ENCODE measurements around the gene DMRT1.

GRCh38 chr9:981491-981898 is 140.0 kb downstream of the DMRT1 start:
- TF ChIP-seq, protein P1, sequence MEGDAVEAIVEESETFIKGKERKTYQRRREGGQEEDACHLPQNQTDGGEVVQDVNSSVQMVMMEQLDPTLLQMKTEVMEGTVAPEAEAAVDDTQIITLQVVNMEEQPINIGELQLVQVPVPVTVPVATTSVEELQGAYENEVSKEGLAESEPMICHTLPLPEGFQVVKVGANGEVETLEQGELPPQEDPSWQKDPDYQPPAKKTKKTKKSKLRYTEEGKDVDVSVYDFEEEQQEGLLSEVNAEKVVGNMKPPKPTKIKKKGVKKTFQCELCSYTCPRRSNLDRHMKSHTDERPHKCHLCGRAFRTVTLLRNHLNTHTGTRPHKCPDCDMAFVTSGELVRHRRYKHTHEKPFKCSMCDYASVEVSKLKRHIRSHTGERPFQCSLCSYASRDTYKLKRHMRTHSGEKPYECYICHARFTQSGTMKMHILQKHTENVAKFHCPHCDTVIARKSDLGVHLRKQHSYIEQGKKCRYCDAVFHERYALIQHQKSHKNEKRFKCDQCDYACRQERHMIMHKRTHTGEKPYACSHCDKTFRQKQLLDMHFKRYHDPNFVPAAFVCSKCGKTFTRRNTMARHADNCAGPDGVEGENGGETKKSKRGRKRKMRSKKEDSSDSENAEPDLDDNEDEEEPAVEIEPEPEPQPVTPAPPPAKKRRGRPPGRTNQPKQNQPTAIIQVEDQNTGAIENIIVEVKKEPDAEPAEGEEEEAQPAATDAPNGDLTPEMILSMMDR (conservative IDR thresholded peaks at IDR 0.05; ENCODE audit: low read depth, low read length): no peak
- TF ChIP-seq EZH2 (IDR thresholded peaks at IDR 0.05; ENCODE audit: borderline replicate concordance, low read depth, low read length, poor library complexity, severe bottlenecking): no peak

Data from A673 (cell line).